IMR-90 (cell line): ENCODE measurements around the gene NLGN2. TPM values are rescaled to one million over a fixed set of nuclear protein-coding genes. Genes with fewer than 3 reads are reported as not detected.

Experiments
- ATAC-seq: fragments of 200-7000 bp; cut with Tn5 transposase; 2 replicates; pipeline ENCODE4 v1.9.1; 2020; ENCODE audit warnings: low read depth, mild to moderate bottlenecking, moderate library complexity
- BruUV-seq: library from RNA; stranded (reverse); fragments of 400-500 nt; replicated peaks from 2 replicates; lab custom pipeline; 2021; lab: Mats Ljungman, UMichigan
- CTCF ChIA-PET: fragments of 300-600 bp; formaldehyde crosslinking; extraction: SDS; loops from one replicate; lab custom pipeline; 2021; ENCODE audit warnings: antibody characterized with exemption; lab: Yijun Ruan, JAX
- POLR2A ChIA-PET: fragments of 300-600 bp; sonication (Branson Sonifier 250); formaldehyde crosslinking; loops from one replicate; lab custom pipeline; 2022; ENCODE audit warnings: antibody characterized with exemption; ENCODE audit not compliant: unreplicated experiment; lab: Charles Lee
- DNase-seq: peaks from one replicate; pipeline ENCODE4 v3.0.0; 2013
- H2AFZ ChIP-seq: replicated peaks from 2 replicates; pipeline ENCODE3; 2013; ENCODE audit warnings: low read length, mild to moderate bottlenecking; ENCODE audit not compliant: poor library complexity
- H2AK5ac ChIP-seq: 2 replicates; pipeline ENCODE4 v1.6.1; 2013; ENCODE audit warnings: low read depth, low read length, inconsistent platforms
- H2AK9ac ChIP-seq: replicated peaks from 2 replicates; pipeline ENCODE3; 2013; ENCODE audit warnings: mild to moderate bottlenecking, low read depth, low read length, moderate library complexity; ENCODE audit not compliant: poor library complexity
- H2BK120ac ChIP-seq: 2 replicates; pipeline ENCODE4 v1.6.1; 2013; ENCODE audit warnings: low read depth, low read length, inconsistent platforms
- H2BK15ac ChIP-seq: 3 replicates; pipeline ENCODE4 v1.6.1; 2013; ENCODE audit warnings: low read depth, low read length, inconsistent platforms
- H2BK20ac ChIP-seq: 2 replicates; pipeline ENCODE4 v1.6.1; 2013; ENCODE audit warnings: low read depth, mild to moderate bottlenecking, inconsistent platforms, low read length, moderate library complexity
- H2BK5ac ChIP-seq: 2 replicates; pipeline ENCODE4 v1.6.1; 2013; ENCODE audit warnings: mild to moderate bottlenecking, low read depth, low read length, inconsistent platforms; ENCODE audit not compliant: poor library complexity, severe bottlenecking
- H3K14ac ChIP-seq: replicated peaks from 2 replicates; pipeline ENCODE4 v1.6.1; 2013; ENCODE audit warnings: low read depth, low read length, inconsistent platforms
- H3K18ac ChIP-seq: 2 replicates; pipeline ENCODE4 v1.6.1; 2013; ENCODE audit warnings: low read depth, low read length, control low read depth
- H3K23ac ChIP-seq: 2 replicates; pipeline ENCODE4 v1.6.1; 2013; ENCODE audit warnings: low read depth, low read length, inconsistent platforms
- H3K27ac ChIP-seq: 2 replicates; pipeline ENCODE4 v1.5.1; 2013; ENCODE audit warnings: mild to moderate bottlenecking, control low read depth, low read length; ENCODE audit not compliant: insufficient read depth
- H3K27me3 ChIP-seq: 2 replicates; pipeline ENCODE4 v1.6.1; 2013; ENCODE audit warnings: low read length; ENCODE audit not compliant: control insufficient read depth, insufficient read depth
- H3K36me3 ChIP-seq: 2 replicates; pipeline ENCODE4 v1.6.1; 2013; ENCODE audit warnings: low read length, mixed read lengths; ENCODE audit not compliant: control insufficient read depth, insufficient read depth
- H3K4ac ChIP-seq: 2 replicates; pipeline ENCODE4 v1.6.1; 2013; ENCODE audit warnings: low read depth, low read length, inconsistent platforms
- H3K4me1 ChIP-seq: 2 replicates; pipeline ENCODE4 v1.6.1; 2013; ENCODE audit warnings: low read length, mixed read lengths; ENCODE audit not compliant: control insufficient read depth, insufficient read depth
- H3K4me2 ChIP-seq: 2 replicates; pipeline ENCODE4 v1.6.1; 2013; ENCODE audit warnings: low read depth, mild to moderate bottlenecking, control low read depth, low read length, moderate library complexity
- H3K4me3 ChIP-seq: 2 replicates; pipeline ENCODE4 v1.5.1; 2013; ENCODE audit warnings: low read depth, mild to moderate bottlenecking, control low read depth, low read length, moderate library complexity; ENCODE audit not compliant: insufficient read depth
- H3K56ac ChIP-seq: 2 replicates; pipeline ENCODE4 v1.6.1; 2013; ENCODE audit warnings: low read length, inconsistent platforms; ENCODE audit not compliant: insufficient read depth; ENCODE audit errors: extremely low read depth
- H3K79me1 ChIP-seq, 2 experiments: 2 replicates each; pipeline ENCODE4 v1.6.1; 2013; ENCODE audit warnings: low read length in 2 of 2, inconsistent platforms in 1 of 2, low read depth in 1 of 2
- H3K9ac ChIP-seq: 2 replicates; pipeline ENCODE4 v1.6.1; 2013; ENCODE audit warnings: low read depth, low read length, control low read depth
- H3K9me1 ChIP-seq: 2 replicates; pipeline ENCODE4 v1.6.1; 2013; ENCODE audit warnings: low read length, inconsistent platforms; ENCODE audit not compliant: insufficient read depth
- H3K9me3 ChIP-seq: 2 replicates; pipeline ENCODE4 v1.6.1; 2013; ENCODE audit warnings: low read length; ENCODE audit not compliant: control insufficient read depth, insufficient read depth
- H4K20me1 ChIP-seq: 2 replicates; pipeline ENCODE4 v1.6.1; 2013; ENCODE audit warnings: low read length, inconsistent platforms; ENCODE audit not compliant: insufficient read depth
- H4K5ac ChIP-seq: 2 replicates; pipeline ENCODE4 v1.6.1; 2013; ENCODE audit warnings: mild to moderate bottlenecking, low read depth, low read length, control low read depth
- H4K8ac ChIP-seq, 2 experiments: 2 replicates each; pipeline ENCODE4 v1.6.1; 2013; ENCODE audit warnings: low read depth in 2 of 2, low read length in 2 of 2, control low read depth in 1 of 2, inconsistent platforms in 1 of 2
- H4K91ac ChIP-seq: 2 replicates; pipeline ENCODE4 v1.6.1; 2013; ENCODE audit warnings: low read depth, low read length, inconsistent platforms; ENCODE audit not compliant: insufficient read depth
- BHLHE40 ChIP-seq: fragments of 150-350 bp; IDR thresholded peaks from 2 replicates; pipeline ENCODE4 v1.6.1; 2016; ENCODE audit warnings: mild to moderate bottlenecking, low read depth, low read length
- CEBPB ChIP-seq: IDR thresholded peaks from 2 replicates; pipeline ENCODE4 v1.6.1; 2012; ENCODE audit warnings: low read depth, low read length, improper control_type of control experiment
- CHD1 ChIP-seq: IDR thresholded peaks from 2 replicates; pipeline ENCODE4 v1.6.1; 2012; ENCODE audit warnings: low read depth, low read length, improper control_type of control experiment
- FOS ChIP-seq: fragments of 150-350 bp; IDR thresholded peaks from 2 replicates; pipeline ENCODE4 v1.6.1; 2016; ENCODE audit warnings: low read depth, low read length
- MAZ ChIP-seq: IDR thresholded peaks from 2 replicates; pipeline ENCODE4 v1.6.1; 2012; ENCODE audit warnings: low read depth, mild to moderate bottlenecking, low read length, improper control_type of control experiment, moderate library complexity, borderline replicate concordance
- NFE2L2 ChIP-seq: fragments of 150-350 bp; IDR thresholded peaks from 2 replicates; pipeline ENCODE4 v1.6.1; 2016; ENCODE audit warnings: low read depth, mild to moderate bottlenecking, low read length
- POLR2A ChIP-seq: IDR thresholded peaks from 2 replicates; pipeline ENCODE4 v1.6.1; 2012; ENCODE audit warnings: mild to moderate bottlenecking, low read depth, low read length
- RAD21 ChIP-seq: IDR thresholded peaks from 2 replicates; pipeline ENCODE4 v1.6.1; 2012; ENCODE audit warnings: low read length, improper control_type of control experiment
- RCOR1 ChIP-seq: IDR thresholded peaks from 2 replicates; pipeline ENCODE4 v1.6.1; 2012; ENCODE audit warnings: mild to moderate bottlenecking, low read length, improper control_type of control experiment; ENCODE audit not compliant: insufficient replicate concordance
- RFX5 ChIP-seq: IDR thresholded peaks from 2 replicates; pipeline ENCODE4 v1.8.0; 2012; ENCODE audit warnings: low read depth, mild to moderate bottlenecking, low read length, moderate library complexity
- WGBS, 2 experiments: methylation state at CpG; one replicate each; pipeline versions ENCODE4 v1.1.5 to v1.1.7; 2013; ENCODE audit warnings: missing lambda C conversion rate in 2 of 2; ENCODE audit not compliant: insufficient read length in 1 of 2; ENCODE audit errors: extremely low coverage in 2 of 2; 5-methylcytosine and 5-hydroxymethylcytosine counted together
- dilution Hi-C: fragments of 300-500 bp; cut with HindIII; formaldehyde crosslinking; loops from one replicate; pipeline ENCODE4 v1.14.3; 2018; ENCODE audit warnings: low sequenced_read_pairs; ENCODE audit not compliant: unreplicated experiment
- in situ Hi-C: fragments of 300-500 bp; cut with MboI; formaldehyde crosslinking; loops from 3 replicates; pipeline ENCODE4 v1.14.3; 2019; ENCODE audit warnings: low sequenced_read_pairs, inconsistent platforms, mixed read lengths
- intact Hi-C: fragments of 100-400 bp; cut with micrococcal nuclease; formaldehyde crosslinking; loops from 2 replicates; pipeline ENCODE4 v1.10.0; 2022
- polyA plus RNA-seq, 3 experiments: library from polyadenylated mRNA; depleted of rRNA; stranded (reverse); fragments of >200 nt; gene quantifications; 2 replicates each; pipeline ENCODE4 v1.2.3, GENCODE V29; 2012; ENCODE audit warnings: low replicate concordance in 1 of 3
- total RNA-seq: library from RNA; depleted of rRNA; stranded (reverse); fragments of >200 nt; gene quantifications from 2 replicates; pipeline ENCODE4 v1.2.3, GENCODE V29; 2012
- TF ChIP-seq, protein P1 (sequence below): conservative IDR thresholded peaks from 2 replicates; pipeline ENCODE4 v1.5.1; 2012; ENCODE audit warnings: mild to moderate bottlenecking, low read depth, low read length, improper control_type of control experiment
- TF ChIP-seq, protein P2 (sequence below): fragments of 150-350 bp; IDR thresholded peaks from 2 replicates; pipeline ENCODE4 v1.6.1; 2016; ENCODE audit warnings: low read depth, mild to moderate bottlenecking, low read length, moderate library complexity, borderline replicate concordance
- TF ChIP-seq, protein P3 (sequence below): fragments of 150-350 bp; IDR thresholded peaks from 2 replicates; pipeline ENCODE4 v1.6.1; 2017; ENCODE audit warnings: mild to moderate bottlenecking, antibody characterized with exemption, low read length, low read depth

Gene NLGN2
- total and polyA plus RNA-seq, 2 of the 4 experiments (the other 2 are of a cell fraction): 1.8 to 38.1 TPM

DNA sequence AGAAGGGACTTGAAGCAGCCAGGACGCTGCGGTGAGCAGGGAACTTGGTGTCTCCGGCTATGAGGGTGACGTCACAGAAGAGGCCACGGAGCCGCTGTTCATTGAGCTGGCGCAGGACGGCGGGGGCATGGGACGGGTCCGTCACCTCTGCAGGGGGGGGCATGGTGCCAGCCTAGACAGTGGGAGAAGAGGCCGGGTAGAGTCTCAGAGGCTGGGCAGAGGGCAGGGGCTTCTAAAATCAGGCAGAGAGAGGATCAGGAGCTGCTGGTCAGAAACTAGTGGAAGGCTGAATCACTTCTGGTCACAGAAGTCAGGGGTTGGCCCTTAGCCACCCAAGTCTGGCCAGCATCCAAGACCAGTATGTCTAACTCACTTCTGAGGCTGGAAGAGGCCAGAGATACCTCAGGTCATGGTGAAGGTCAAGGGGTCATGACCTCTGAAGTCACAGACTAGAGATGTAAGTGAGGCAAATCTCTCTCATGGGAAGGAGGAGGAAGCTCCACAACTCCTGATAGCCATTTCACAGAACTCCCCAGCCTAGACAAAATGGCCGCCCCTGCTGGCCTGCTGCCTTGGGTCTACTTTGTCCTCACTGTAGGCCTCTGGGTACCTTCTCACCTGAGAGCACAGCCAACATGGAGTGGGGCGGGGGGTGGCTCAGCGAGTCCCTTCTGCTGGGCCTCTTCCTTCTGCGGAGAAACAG lies 59.1 kb downstream of the NLGN2 start:
- TF ChIP-seq RCOR1 (no peak), FOS (no peak), CHD1 (no peak), CEBPB (no peak), RFX5 (no peak), RAD21 (no peak), MAZ (no peak), BHLHE40 (no peak), NFE2L2 (no peak), POLR2A (no peak)
- TF ChIP-seq, protein P1, sequence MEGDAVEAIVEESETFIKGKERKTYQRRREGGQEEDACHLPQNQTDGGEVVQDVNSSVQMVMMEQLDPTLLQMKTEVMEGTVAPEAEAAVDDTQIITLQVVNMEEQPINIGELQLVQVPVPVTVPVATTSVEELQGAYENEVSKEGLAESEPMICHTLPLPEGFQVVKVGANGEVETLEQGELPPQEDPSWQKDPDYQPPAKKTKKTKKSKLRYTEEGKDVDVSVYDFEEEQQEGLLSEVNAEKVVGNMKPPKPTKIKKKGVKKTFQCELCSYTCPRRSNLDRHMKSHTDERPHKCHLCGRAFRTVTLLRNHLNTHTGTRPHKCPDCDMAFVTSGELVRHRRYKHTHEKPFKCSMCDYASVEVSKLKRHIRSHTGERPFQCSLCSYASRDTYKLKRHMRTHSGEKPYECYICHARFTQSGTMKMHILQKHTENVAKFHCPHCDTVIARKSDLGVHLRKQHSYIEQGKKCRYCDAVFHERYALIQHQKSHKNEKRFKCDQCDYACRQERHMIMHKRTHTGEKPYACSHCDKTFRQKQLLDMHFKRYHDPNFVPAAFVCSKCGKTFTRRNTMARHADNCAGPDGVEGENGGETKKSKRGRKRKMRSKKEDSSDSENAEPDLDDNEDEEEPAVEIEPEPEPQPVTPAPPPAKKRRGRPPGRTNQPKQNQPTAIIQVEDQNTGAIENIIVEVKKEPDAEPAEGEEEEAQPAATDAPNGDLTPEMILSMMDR: no peak
- TF ChIP-seq, protein P2, sequence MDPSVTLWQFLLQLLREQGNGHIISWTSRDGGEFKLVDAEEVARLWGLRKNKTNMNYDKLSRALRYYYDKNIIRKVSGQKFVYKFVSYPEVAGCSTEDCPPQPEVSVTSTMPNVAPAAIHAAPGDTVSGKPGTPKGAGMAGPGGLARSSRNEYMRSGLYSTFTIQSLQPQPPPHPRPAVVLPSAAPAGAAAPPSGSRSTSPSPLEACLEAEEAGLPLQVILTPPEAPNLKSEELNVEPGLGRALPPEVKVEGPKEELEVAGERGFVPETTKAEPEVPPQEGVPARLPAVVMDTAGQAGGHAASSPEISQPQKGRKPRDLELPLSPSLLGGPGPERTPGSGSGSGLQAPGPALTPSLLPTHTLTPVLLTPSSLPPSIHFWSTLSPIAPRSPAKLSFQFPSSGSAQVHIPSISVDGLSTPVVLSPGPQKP: no peak
- TF ChIP-seq, protein P3, sequence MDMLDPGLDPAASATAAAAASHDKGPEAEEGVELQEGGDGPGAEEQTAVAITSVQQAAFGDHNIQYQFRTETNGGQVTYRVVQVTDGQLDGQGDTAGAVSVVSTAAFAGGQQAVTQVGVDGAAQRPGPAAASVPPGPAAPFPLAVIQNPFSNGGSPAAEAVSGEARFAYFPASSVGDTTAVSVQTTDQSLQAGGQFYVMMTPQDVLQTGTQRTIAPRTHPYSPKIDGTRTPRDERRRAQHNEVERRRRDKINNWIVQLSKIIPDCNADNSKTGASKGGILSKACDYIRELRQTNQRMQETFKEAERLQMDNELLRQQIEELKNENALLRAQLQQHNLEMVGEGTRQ: no peak

More for the DNA sequence above, 59.1 kb downstream of the NLGN2 start:
- H3K4me1 ChIP-seq: peaks cover 12% of the 10 kb centered on the region; the same call in 1 of the 2 replicates
- ChIA-PET POLR2A (interaction anchor here (0.7 kb wide), 1 partner anchor 10 kb away, joined by 4 read pairs; no protein-coding TSS in a partner anchor), CTCF (no interaction called here)
- H2AK9ac ChIP-seq: peak overlapping the region; percentile 66
- H2AK5ac ChIP-seq: no peak overlapping the region
- peaks cover 43% of the 10 kb centered on the region for H3K36me3 ChIP-seq
- H3K4ac ChIP-seq: no peak overlapping the region
- H3K27me3 ChIP-seq: no peaks in the 10 kb centered on the region
- no peak overlapping the region for H3K27ac ChIP-seq
- intact Hi-C loops (no loop called here), dilution Hi-C loops (no loop called here), in situ Hi-C loops (no loop called here)
- peaks cover 9 to 75% of the 10 kb centered on the region in 2 experiments for H3K79me1 ChIP-seq
- no peak overlapping the region for H3K4me2 ChIP-seq
- H2BK20ac ChIP-seq: no peak overlapping the region
- BruUV-seq: no TSS peak
- H3K4me3 ChIP-seq: no peak overlapping the region
- H3K9me1 ChIP-seq: peaks cover 24% of the 10 kb centered on the region
- ATAC-seq (peak; percentile 58), DNase-seq (peak; percentile 66)
- no peak overlapping the region for H3K23ac ChIP-seq
- no peak overlapping the region for H4K5ac ChIP-seq
- no peak overlapping the region for H3K9ac ChIP-seq
- no peak overlapping the region for H3K14ac ChIP-seq
- H2AFZ ChIP-seq: no peak overlapping the region
- peaks cover 68% of the 10 kb centered on the region for H4K20me1 ChIP-seq
- H3K9me3 ChIP-seq: no peaks in the 10 kb centered on the region
- H3K18ac ChIP-seq: no peak overlapping the region
- no peak overlapping the region for H2BK120ac ChIP-seq
- 100% methylated on average over 2 of the region's 16 CpGs; no CpG with 5 or more reads in 1 of the 2 experiments for WGBS, 2 experiments
- H2BK5ac ChIP-seq: no peak overlapping the region
- no peak overlapping the region for H3K56ac ChIP-seq
- no peak overlapping the region for H4K91ac ChIP-seq
- no peak overlapping the region for H2BK15ac ChIP-seq
- no peak overlapping the region for H4K8ac ChIP-seq
